VCaP (cell line): ENCODE measurements around the gene MAP3K19.

ENCODE experiments used
- H3K27ac ChIP-seq: fragments of 450-650 bp; 2 replicates; pipeline ENCODE4 v1.5.1; 2017
- TF ChIP-seq, protein P1 (sequence below): fragments of 450-650 bp; conservative IDR thresholded peaks from 2 replicates; pipeline ENCODE4 v1.5.1; 2017; ENCODE audit warnings: mild to moderate bottlenecking, moderate library complexity

The MAP3K19 gene, protein sequence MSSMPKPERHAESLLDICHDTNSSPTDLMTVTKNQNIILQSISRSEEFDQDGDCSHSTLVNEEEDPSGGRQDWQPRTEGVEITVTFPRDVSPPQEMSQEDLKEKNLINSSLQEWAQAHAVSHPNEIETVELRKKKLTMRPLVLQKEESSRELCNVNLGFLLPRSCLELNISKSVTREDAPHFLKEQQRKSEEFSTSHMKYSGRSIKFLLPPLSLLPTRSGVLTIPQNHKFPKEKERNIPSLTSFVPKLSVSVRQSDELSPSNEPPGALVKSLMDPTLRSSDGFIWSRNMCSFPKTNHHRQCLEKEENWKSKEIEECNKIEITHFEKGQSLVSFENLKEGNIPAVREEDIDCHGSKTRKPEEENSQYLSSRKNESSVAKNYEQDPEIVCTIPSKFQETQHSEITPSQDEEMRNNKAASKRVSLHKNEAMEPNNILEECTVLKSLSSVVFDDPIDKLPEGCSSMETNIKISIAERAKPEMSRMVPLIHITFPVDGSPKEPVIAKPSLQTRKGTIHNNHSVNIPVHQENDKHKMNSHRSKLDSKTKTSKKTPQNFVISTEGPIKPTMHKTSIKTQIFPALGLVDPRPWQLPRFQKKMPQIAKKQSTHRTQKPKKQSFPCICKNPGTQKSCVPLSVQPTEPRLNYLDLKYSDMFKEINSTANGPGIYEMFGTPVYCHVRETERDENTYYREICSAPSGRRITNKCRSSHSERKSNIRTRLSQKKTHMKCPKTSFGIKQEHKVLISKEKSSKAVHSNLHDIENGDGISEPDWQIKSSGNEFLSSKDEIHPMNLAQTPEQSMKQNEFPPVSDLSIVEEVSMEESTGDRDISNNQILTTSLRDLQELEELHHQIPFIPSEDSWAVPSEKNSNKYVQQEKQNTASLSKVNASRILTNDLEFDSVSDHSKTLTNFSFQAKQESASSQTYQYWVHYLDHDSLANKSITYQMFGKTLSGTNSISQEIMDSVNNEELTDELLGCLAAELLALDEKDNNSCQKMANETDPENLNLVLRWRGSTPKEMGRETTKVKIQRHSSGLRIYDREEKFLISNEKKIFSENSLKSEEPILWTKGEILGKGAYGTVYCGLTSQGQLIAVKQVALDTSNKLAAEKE (N-terminal part only)

DNA sequence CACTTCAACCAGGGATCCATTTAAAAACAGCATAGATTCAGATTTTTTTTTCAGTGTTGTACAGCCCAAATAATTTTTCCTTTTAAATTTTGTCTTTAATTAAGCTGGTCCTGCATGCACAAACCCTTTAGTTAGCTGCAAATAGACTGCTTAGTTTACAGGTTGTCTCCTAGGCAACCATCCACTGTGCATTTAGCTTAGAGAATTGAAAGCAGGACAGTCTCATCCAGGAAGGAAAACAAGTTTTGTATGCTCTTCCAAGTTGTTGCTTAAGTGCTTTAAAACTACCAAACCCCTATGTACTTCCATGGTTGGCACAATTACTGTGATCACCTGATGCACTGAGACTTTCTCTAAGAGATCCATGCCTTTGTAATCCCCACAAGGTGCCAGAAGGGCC is at the start of gene MAP3K19:
MAP3K19 (minus strand) TSS at position 148 of the 400 bp plus-strand sequence. CDS start 22,800 bp downstream, outside the sequence.
- no peak within 1 kb of the TSS; the same call in 1 of the 2 replicates for H3K27ac ChIP-seq
- TF ChIP-seq, protein P1, sequence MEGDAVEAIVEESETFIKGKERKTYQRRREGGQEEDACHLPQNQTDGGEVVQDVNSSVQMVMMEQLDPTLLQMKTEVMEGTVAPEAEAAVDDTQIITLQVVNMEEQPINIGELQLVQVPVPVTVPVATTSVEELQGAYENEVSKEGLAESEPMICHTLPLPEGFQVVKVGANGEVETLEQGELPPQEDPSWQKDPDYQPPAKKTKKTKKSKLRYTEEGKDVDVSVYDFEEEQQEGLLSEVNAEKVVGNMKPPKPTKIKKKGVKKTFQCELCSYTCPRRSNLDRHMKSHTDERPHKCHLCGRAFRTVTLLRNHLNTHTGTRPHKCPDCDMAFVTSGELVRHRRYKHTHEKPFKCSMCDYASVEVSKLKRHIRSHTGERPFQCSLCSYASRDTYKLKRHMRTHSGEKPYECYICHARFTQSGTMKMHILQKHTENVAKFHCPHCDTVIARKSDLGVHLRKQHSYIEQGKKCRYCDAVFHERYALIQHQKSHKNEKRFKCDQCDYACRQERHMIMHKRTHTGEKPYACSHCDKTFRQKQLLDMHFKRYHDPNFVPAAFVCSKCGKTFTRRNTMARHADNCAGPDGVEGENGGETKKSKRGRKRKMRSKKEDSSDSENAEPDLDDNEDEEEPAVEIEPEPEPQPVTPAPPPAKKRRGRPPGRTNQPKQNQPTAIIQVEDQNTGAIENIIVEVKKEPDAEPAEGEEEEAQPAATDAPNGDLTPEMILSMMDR = no peak

DNA sequence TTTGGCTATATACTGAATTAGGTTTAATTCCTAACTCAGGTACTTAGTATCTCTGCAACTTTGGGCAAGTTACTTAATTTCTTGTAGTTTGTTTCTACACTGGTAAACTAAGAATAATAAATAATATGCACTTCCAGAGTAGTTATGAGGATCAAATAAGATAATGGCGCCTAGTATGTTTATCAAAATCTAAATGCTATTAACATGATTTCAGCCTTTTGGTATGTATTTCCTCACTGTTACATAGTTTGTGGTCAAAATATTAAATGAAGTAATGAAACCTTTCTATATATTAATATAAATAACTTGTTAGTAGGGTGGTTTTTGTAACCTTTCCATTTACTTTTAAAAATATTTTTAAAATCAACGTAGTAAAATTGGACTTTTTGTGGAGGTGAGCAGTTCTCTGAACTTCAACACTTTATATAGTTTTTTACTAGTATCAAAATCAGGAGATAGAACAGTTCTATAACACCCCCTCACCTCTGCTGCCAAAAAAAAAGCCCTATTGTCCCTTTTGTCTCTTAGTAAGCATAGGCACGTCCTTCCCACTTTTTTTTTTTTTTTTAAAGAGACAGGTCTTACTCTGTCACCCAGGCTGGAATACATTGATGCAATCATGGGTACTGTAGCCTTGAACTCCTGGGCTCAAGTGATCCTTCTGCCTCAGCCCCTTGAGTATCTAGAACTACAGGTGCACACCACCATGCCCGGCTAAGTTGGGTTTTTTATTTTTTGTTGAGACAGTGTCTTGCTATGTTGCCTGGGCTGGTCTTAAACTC is 49.6 kb upstream of the MAP3K19 start:
- TF ChIP-seq, protein P1 = no peak
- no peak overlapping the region for H3K27ac ChIP-seq

DNA sequence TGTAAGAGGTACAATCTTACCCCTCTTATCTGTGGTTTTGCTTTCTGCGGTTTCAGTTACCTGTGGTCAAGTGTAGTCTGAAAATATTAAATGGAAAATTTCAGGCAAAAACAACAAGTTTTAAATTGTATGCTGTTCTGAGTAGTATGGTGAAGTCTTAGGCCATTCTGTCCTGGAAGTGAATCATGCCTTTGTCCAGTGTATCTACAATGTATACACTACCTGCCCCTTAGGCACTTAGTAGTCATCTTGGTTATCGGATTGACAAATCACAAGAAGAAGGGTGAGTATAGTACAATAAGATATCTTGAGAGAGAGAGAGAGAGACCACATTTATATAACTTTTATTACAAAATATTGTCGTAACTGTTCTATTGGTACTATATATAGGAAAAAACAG is 48.3 kb upstream of the MAP3K19 start:
- TF ChIP-seq, protein P1 = no peak
- H3K27ac ChIP-seq = no peak overlapping the region

DNA sequence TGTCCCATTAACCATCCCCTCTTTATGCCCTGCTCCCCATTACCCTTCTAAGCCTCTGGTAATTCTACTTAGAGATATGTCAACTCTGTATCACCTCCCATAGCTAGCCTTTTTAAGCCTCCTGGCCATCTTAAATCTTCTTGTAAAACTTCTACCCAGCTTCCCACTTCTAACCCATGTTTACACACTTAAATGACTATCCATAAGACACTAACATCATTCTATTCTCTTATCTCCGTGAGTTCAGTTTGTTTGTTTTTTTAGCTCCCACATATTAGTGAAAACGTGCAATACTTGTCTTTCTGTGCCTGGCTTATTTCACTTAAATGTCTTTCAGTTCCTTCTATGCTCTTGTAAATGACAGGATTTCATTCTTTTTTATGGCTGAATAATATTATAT is 47.3 kb upstream of the MAP3K19 start:
- TF ChIP-seq, protein P1 = no peak
- peak overlapping the region; percentile 68 for H3K27ac ChIP-seq

DNA sequence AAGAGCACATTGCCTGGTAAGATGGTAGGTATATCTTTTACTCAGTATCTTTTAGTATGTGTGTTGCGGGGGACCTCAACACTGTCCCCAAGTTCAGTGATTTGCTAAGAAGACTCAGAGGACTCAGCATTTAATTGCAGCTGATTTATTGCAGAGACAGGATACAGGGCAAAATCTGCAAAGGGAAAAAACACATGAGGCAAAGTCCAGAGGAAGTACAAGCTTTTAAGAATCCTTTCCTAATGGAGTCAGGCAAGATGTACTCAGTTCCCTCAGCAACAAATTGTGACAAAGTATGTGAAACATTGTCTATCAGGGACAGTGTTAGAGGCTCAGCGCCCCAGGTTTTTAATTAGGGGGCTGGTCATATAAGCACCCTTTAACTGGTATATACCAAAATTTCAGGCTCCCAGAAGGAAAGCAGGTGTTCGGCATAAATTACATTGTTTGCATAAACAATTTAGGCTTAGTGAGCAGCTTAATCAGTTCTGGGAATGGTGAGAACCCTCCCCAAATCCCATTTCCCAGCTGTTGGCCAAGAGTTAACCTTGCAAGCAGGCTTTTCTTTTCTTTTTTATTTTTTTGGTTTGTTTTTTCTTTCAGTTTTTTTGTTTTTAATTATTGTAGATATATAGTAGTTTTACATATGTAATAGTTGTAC is 46.6 kb upstream of the MAP3K19 start:
- peak overlapping the region; percentile 68 for H3K27ac ChIP-seq
- TF ChIP-seq, protein P1 = no peak

DNA sequence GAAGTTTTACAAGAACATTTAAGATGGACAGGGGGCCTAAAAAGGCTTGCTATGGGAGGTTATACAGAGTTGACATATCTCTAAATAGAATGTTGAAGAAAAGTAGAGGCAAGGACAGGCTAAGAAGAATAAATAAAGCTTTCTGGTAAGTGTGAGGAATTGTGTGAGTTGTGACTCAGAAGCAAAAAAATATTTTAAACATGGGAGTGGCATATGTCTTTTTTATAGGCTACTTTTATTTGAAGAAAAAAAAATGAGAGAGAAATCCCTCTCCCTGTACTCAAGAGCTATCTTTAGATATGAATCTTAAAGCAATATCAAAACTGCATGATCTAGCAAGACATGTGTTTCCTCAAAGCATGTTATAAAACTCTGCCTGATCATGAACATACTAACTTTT is 45.9 kb upstream of the MAP3K19 start:
- peak overlapping the region; percentile 68 for H3K27ac ChIP-seq
- TF ChIP-seq, protein P1 = no peak
